Placental epithelial cell (primary cell): ENCODE results near the gene MINDY2. TPM values are rescaled to one million over a fixed set of nuclear protein-coding genes. Genes with fewer than 3 reads are reported as not detected.

Source experiments
- small RNA-seq: library from RNA; depleted of rRNA; stranded (forward); fragments of <200 nt; gene quantifications from one replicate; pipeline ENCODE3, GENCODE V24; 2012
- total RNA-seq: library from RNA; depleted of rRNA; stranded (reverse); fragments of >200 nt; gene quantifications from 2 replicates; pipeline ENCODE4 v1.2.3, GENCODE V29; 2012

The MINDY2 gene, protein sequence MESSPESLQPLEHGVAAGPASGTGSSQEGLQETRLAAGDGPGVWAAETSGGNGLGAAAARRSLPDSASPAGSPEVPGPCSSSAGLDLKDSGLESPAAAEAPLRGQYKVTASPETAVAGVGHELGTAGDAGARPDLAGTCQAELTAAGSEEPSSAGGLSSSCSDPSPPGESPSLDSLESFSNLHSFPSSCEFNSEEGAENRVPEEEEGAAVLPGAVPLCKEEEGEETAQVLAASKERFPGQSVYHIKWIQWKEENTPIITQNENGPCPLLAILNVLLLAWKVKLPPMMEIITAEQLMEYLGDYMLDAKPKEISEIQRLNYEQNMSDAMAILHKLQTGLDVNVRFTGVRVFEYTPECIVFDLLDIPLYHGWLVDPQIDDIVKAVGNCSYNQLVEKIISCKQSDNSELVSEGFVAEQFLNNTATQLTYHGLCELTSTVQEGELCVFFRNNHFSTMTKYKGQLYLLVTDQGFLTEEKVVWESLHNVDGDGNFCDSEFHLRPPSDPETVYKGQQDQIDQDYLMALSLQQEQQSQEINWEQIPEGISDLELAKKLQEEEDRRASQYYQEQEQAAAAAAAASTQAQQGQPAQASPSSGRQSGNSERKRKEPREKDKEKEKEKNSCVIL
- 23.9 and 48.6 TPM in 2 replicates for total RNA-seq

DNA sequence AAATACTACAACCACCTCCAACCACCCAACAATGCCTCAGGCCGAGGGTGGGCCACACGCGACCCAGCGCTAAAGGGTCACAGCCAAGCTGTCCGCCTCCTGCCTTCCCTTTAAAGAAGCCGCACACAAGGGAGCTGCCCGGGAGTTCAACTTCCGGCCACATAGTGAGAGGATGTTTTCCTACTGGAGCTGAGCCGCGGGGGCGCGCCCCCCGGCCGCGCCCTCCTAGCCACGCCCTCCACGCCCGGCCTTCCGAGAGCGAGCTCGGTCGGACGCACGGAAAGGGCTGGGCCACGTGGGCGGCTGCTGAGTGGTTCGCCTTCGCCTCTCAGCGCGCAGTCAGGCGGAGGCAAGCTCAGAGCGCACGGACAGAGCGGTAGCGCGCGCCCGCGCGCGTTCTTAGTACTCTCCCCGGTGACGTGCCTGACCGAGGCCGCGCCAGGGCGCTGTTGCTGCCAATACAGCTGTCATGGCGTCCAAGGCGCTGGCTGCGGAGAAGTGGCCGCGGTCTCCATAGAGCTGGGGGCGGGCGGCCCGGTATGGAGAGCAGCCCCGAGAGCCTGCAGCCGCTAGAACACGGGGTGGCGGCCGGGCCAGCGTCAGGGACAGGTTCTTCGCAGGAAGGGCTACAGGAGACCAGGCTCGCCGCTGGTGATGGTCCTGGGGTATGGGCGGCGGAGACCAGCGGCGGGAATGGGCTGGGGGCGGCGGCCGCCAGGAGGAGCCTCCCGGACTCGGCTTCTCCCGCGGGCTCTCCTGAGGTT is at the start of gene MINDY2:
Gene MINDY2, plus strand, starts transcription at position 446 of the 764 bp plus-strand sequence. Its CDS starts 94 bp downstream, at position 540.

GRCh38 chr15:58749532-58750337 is 21.4 kb upstream of the MINDY2 start, which contains the start of gene ADAM10:
TSS of gene ADAM10 (minus strand) at chr15:58749707. CDS start at chr15:58749534, 173 bp downstream.

Small RNAs within 50 kb of the gene (small RNA-seq; reads per million reads assigned to genes)
- gene RF00012 (0.23 reads per million), gene ZNF444P1 (not detected)

Other genes starting within 250 kb of the MINDY2 start
- 115 and 314 TPM in 2 replicates for gene ADAM10, start 21.6 kb upstream of the MINDY2 start, total RNA-seq
- 55.1 and 55.7 TPM in 2 replicates for gene SLTM, start 162.4 kb downstream of the MINDY2 start, total RNA-seq
- gene RNF111, start 216.4 kb downstream of the MINDY2 start, total RNA-seq, result 20.4 and 25.5 TPM in 2 replicates